GM20000 (cell line): ENCODE results near the gene FOSL2.

Experiments
- DNase-seq: peaks from one replicate; pipeline ENCODE4 v3.0.0; 2012; ENCODE audit warnings: low spot score
- CTCF ChIP-seq: IDR thresholded peaks from 2 replicates; pipeline ENCODE4 v1.5.1; 2012; ENCODE audit warnings: mild to moderate bottlenecking, control low read depth; ENCODE audit errors: extremely low read depth, missing control alignments

FOSL2 gene

GRCh38 chr2:28430788-28431418 is 38.2 kb downstream of the FOSL2 start:
- no peak for TF ChIP-seq CTCF
- no peak for DNase-seq

- no peak for DNase-seq
- no peak for TF ChIP-seq CTCF
Observed at GRCh38 chr2:28431741-28432140, 39.1 kb downstream of the FOSL2 start.

GRCh38 chr2:28432362-28432761 is 39.7 kb downstream of the FOSL2 start:
- no peak for TF ChIP-seq CTCF
- DNase-seq: no peak

GRCh38 chr2:28433215-28433614 is 40.6 kb downstream of the FOSL2 start:
- DNase-seq: no peak
- TF ChIP-seq CTCF: no peak

GRCh38 chr2:28433935-28434599 is 41.4 kb downstream of the FOSL2 start:
- DNase-seq: no peak
- no peak for TF ChIP-seq CTCF

GRCh38 chr2:28434600-28434989 is 41.9 kb downstream of the FOSL2 start:
- no peak for DNase-seq
- TF ChIP-seq CTCF: no peak

- no peak for TF ChIP-seq CTCF
- DNase-seq: no peak
Observed at GRCh38 chr2:28435241-28435640, 42.6 kb downstream of the FOSL2 start.
